ENCODE data around the gene MCRIP2. TPM values are rescaled to one million over a fixed set of nuclear protein-coding genes. Genes with fewer than 3 reads are reported as not detected.
A peak's percentile ranks its signal among the peaks of the same experiment; 100 is the strongest.

Gene MCRIP2
- total and polyA plus RNA-seq, 9 of the 15 experiments (the other 6 are each of a cell fraction or from before 2014, with no cell fraction given) = 0.80 to 120 (median 35.2) TPM

GRCh38 chr16:680625-680945 is 39.0 kb downstream of the MCRIP2 start (continued):
- TF ChIP-seq PATZ1 (CRISPR knock-in tag; IDR thresholded peaks at IDR 0.05; ENCODE audit: borderline replicate concordance) = no peak
- no peak for TF ChIP-seq GATAD2A (IDR thresholded peaks at IDR 0.05)
- TF ChIP-seq FOSL1 (tag; conservative IDR thresholded peaks at IDR 0.05) = no peak
- 0 out of 2 replicates have a peak, but pooled peaks have one; percentile 6 for TF ChIP-seq ZFX (CRISPR knock-in tag; IDR thresholded peaks at IDR 0.05)
- TF ChIP-seq PTBP1 (IDR thresholded peaks at IDR 0.05; ENCODE audit: low read depth, low read length) = no peak
- 0 out of 2 replicates have a peak, but pooled peaks have one; percentile 6 for TF ChIP-seq POLR2G (IDR thresholded peaks at IDR 0.05; ENCODE audit: low read depth, low read length)
- TF ChIP-seq NR2C2 (CRISPR knock-in tag; IDR thresholded peaks at IDR 0.05) = no peak
- peak; percentile 9; the same call in 1 of the 2 replicates for TF ChIP-seq NR2C2 (tag; IDR thresholded peaks at IDR 0.05)
- no peak for TF ChIP-seq HMG20A (CRISPR knock-in tag; conservative IDR thresholded peaks at IDR 0.05)
- no peak for TF ChIP-seq ZNF696 (CRISPR knock-in tag; conservative IDR thresholded peaks at IDR 0.05)
- no peak for TF ChIP-seq ZNF408 (CRISPR knock-in tag; IDR thresholded peaks at IDR 0.05; ENCODE audit: low read depth)
- TF ChIP-seq, protein P1, sequence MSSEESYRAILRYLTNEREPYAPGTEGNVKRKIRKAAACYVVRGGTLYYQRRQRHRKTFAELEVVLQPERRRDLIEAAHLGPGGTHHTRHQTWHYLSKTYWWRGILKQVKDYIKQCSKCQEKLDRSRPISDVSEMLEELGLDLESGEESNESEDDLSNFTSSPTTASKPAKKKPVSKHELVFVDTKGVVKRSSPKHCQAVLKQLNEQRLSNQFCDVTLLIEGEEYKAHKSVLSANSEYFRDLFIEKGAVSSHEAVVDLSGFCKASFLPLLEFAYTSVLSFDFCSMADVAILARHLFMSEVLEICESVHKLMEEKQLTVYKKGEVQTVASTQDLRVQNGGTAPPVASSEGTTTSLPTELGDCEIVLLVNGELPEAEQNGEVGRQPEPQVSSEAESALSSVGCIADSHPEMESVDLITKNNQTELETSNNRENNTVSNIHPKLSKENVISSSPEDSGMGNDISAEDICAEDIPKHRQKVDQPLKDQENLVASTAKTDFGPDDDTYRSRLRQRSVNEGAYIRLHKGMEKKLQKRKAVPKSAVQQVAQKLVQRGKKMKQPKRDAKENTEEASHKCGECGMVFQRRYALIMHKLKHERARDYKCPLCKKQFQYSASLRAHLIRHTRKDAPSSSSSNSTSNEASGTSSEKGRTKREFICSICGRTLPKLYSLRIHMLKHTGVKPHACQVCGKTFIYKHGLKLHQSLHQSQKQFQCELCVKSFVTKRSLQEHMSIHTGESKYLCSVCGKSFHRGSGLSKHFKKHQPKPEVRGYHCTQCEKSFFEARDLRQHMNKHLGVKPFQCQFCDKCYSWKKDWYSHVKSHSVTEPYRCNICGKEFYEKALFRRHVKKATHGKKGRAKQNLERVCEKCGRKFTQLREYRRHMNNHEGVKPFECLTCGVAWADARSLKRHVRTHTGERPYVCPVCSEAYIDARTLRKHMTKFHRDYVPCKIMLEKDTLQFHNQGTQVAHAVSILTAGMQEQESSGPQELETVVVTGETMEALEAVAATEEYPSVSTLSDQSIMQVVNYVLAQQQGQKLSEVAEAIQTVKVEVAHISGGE (CRISPR knock-in tag; IDR thresholded peaks at IDR 0.05) = peak in 1 of 3 experiments; percentile 6; a peak in 1 of 6 replicates
- TF ChIP-seq ZNF830 (CRISPR knock-in tag; IDR thresholded peaks at IDR 0.05) = no peak
- TF ChIP-seq, protein P2, sequence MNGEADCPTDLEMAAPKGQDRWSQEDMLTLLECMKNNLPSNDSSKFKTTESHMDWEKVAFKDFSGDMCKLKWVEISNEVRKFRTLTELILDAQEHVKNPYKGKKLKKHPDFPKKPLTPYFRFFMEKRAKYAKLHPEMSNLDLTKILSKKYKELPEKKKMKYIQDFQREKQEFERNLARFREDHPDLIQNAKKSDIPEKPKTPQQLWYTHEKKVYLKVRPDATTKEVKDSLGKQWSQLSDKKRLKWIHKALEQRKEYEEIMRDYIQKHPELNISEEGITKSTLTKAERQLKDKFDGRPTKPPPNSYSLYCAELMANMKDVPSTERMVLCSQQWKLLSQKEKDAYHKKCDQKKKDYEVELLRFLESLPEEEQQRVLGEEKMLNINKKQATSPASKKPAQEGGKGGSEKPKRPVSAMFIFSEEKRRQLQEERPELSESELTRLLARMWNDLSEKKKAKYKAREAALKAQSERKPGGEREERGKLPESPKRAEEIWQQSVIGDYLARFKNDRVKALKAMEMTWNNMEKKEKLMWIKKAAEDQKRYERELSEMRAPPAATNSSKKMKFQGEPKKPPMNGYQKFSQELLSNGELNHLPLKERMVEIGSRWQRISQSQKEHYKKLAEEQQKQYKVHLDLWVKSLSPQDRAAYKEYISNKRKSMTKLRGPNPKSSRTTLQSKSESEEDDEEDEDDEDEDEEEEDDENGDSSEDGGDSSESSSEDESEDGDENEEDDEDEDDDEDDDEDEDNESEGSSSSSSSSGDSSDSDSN (IDR thresholded peaks at IDR 0.05; ENCODE audit: borderline replicate concordance in 1 of 2, low read depth in 2 of 2, low read length in 2 of 2) = 0 out of 4 replicates have a peak, but pooled peaks of 1 of the 2 experiments have one; percentile 27
- TF ChIP-seq MXI1 (IDR thresholded peaks at IDR 0.05; ENCODE audit: low read depth, low read length) = no peak
- TF ChIP-seq TEAD2 (tag; IDR thresholded peaks at IDR 0.05) = no peak
- TF ChIP-seq ZNF165 (CRISPR knock-in tag; IDR thresholded peaks at IDR 0.05; ENCODE audit: borderline replicate concordance) = no peak
- peak; percentile 34 for TF ChIP-seq CCNT2 (IDR thresholded peaks at IDR 0.05; ENCODE audit: borderline replicate concordance, extremely low read depth, insufficient read length, low read depth, low read length)
- no peak for TF ChIP-seq ZBTB8A (IDR thresholded peaks at IDR 0.05; ENCODE audit: partially characterized antibody)
- no peak for TF ChIP-seq KDM4B (IDR thresholded peaks at IDR 0.05; ENCODE audit: borderline replicate concordance in 2 of 2, low read depth in 1 of 2)
- no peak for TF ChIP-seq ESRRA (IDR thresholded peaks at IDR 0.05; ENCODE audit: borderline replicate concordance, low read depth)
